ENCODE results near the gene AKT1.

AKT1 gene

DNA sequence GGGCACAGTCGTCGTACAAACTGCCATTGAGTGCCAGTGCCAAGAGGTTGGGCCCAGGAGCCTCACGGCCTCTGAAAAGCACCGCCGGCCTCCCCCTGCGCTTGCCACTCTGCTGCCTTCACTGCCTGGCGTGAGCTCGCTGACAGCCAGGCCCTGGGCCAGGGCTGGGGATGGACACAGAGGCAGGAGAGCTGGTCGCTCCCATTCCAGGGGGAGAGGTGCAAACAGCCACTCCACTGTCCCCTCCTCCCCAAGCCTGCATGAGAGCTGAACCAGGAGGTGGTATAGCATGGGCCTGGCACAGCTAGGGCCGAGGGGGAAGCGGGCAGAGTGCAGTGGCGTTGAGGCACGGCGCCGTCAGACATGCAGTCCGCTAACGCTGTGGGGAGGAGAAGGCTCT is 66.9 kb downstream of the AKT1 start:
- H3K27me3 ChIP-seq (ENCODE audit: control insufficient read depth, insufficient read depth, low read length) = no peaks in the 10 kb centered on the region
- no peak overlapping the region for H3K27ac ChIP-seq
- H3K4me1 ChIP-seq = peaks cover 5% of the 10 kb centered on the region
- no peaks in the 10 kb centered on the region for H3K9me3 ChIP-seq (ENCODE audit: control insufficient read depth, low read length)
- no peaks in the 10 kb centered on the region for H3K79me2 ChIP-seq
- no peak overlapping the region for H2AFZ ChIP-seq
- no peak overlapping the region for H3K4me3 ChIP-seq (ENCODE audit: low read depth, low read length)
- H3K36me3 ChIP-seq (ENCODE audit: control insufficient read depth, insufficient read depth, low read length) = no peaks in the 10 kb centered on the region
- H3K9ac ChIP-seq = no peak overlapping the region
- no peak overlapping the region for H3K4me2 ChIP-seq (ENCODE audit: low read length)
- TF ChIP-seq CTCF (IDR thresholded peaks at IDR 0.05) = no peak

DNA sequence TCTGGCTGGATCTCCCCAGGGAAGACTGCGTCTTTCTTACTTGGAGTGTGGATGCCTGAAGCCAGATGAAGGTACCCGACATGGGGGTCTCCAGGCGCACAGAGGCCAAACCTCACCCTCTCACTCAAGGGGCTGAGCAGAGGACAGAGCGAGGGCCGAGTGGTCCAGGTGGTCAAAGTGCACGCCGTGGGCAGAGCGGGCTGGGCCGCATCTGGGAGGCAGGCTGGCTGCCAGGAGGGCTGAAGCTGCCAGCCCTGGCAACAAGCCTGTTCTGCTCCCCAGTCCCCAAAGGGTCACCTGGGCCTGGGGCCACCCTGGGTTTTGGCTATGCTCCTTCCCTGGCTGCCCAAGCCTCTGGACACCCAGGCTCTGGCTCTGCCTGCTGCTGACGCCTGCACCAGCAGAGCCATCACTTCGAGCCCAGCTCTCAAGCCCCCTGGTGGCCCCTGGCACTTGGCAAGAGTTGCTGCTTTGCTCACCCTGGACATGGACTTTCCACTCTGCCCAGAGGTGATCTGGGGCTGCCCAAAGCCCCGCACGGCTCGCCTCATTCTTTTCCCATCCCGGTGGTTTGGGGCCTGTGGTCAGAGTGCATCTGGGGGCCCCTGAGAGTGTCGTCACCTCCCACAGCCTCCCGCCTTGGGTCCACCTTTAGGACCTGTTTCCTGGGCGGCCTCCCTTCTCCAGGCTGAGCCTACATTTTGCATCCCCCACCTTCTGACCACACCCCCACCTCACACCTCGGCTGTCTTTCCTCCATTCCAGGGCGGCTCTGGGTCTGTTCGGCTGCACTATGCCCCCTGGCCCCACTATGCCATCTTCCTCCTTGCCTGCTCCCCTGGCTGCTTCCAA is 68.7 kb downstream of the AKT1 start:
- Histone ChIP-seq H3K27ac (no peak overlapping the region), H3K4me2 (ENCODE audit: low read length) (no peak overlapping the region), H3K9ac (no peak overlapping the region), H3K27me3 (ENCODE audit: control insufficient read depth, insufficient read depth, low read length) (no peaks in the 10 kb centered on the region), H2AFZ (no peak overlapping the region), H3K4me3 (ENCODE audit: low read depth, low read length) (no peak overlapping the region), H3K4me1 (peaks cover 5% of the 10 kb centered on the region), H3K36me3 (ENCODE audit: control insufficient read depth, insufficient read depth, low read length) (no peaks in the 10 kb centered on the region), H3K9me3 (ENCODE audit: control insufficient read depth, low read length) (no peaks in the 10 kb centered on the region), H3K79me2 (no peaks in the 10 kb centered on the region)
- TF ChIP-seq CTCF (IDR thresholded peaks at IDR 0.05) = no peak

DNA sequence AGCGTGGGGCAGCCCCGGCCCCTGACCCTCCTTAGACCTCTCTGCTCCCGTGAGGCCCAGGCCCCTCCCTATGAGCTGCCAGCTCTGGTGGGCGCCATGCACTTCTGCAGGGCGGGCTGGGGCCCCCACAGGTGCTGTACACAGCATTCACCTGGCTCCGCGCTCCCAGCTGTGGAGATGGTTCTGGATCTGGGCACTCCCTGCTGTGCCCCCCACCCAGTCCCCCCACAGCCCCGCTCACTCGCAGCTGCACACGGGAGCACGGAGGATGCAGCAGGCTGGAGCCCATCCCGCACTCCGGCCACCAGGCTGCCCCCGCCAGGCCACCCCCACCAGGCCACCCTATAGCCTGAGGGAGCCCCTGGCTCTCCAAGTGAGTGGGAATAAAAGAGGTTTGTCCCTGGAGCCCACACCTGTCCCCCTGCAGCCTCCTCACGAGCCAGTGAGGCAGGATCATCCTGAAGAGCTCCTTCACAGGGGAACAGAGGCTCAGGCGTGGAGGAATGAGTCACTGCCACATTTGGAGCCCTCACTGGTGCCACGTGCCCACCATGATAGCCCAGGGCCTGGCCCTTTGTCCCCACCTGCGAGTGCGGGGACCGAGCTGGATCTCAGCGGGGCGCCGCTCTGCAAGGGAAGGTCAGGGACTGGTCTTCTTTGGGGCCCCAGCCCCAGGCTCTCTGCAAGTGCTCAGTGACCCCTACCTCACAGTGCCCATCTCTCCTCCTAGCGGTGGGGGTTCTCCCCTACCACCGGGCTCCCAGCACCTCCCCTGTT is 69.6 kb downstream of the AKT1 start:
- Histone ChIP-seq H3K9me3 (ENCODE audit: control insufficient read depth, low read length) (no peaks in the 10 kb centered on the region), H3K9ac (no peak overlapping the region), H3K4me2 (ENCODE audit: low read length) (no peak overlapping the region), H3K4me1 (peaks cover 5% of the 10 kb centered on the region), H3K27ac (no peak overlapping the region), H3K79me2 (no peaks in the 10 kb centered on the region), H3K4me3 (ENCODE audit: low read depth, low read length) (no peak overlapping the region), H2AFZ (no peak overlapping the region), H3K36me3 (ENCODE audit: control insufficient read depth, insufficient read depth, low read length) (no peaks in the 10 kb centered on the region), H3K27me3 (ENCODE audit: control insufficient read depth, insufficient read depth, low read length) (no peaks in the 10 kb centered on the region)
- no peak for TF ChIP-seq CTCF (IDR thresholded peaks at IDR 0.05)

GRCh38 chr14:104724981-104725771 is 70.4 kb downstream of the AKT1 start:
- Histone ChIP-seq H3K36me3 (ENCODE audit: control insufficient read depth, insufficient read depth, low read length) (no peaks in the 10 kb centered on the region), H3K27ac (peak overlapping the region; percentile 30), H3K27me3 (ENCODE audit: control insufficient read depth, insufficient read depth, low read length) (no peaks in the 10 kb centered on the region), H3K79me2 (no peaks in the 10 kb centered on the region), H3K4me2 (ENCODE audit: low read length) (peak overlapping the region; percentile 89), H3K4me3 (ENCODE audit: low read depth, low read length) (no peak overlapping the region), H3K9ac (no peak overlapping the region), H3K9me3 (ENCODE audit: control insufficient read depth, low read length) (no peaks in the 10 kb centered on the region), H2AFZ (peak overlapping the region; percentile 91), H3K4me1 (peaks cover 5% of the 10 kb centered on the region)
- TF ChIP-seq CTCF (IDR thresholded peaks at IDR 0.05) = peak; percentile 13
